HG02840 (cell line): ENCODE results near the gene TRAPPC10.
"Not testable (repeated sequence)": the region's sequence is repeated elsewhere in the genome, so short reads cannot be mapped to it uniquely, and the experiment has no call there.

Experiments
- ATAC-seq: cut with Tn5 transposase; IDR thresholded peaks from one replicate; pipeline ENCODE4 v1.9.1; 2021; ENCODE audit warnings: mild to moderate bottlenecking, moderate library complexity, moderate number of reproducible peaks; ENCODE audit not compliant: unreplicated experiment, low FRiP score

Gene TRAPPC10

GRCh38 chr21:44134732-44135131, 122.6 kb downstream of the TRAPPC10 start:
- not testable (repeated sequence) for ATAC-seq

DNA sequence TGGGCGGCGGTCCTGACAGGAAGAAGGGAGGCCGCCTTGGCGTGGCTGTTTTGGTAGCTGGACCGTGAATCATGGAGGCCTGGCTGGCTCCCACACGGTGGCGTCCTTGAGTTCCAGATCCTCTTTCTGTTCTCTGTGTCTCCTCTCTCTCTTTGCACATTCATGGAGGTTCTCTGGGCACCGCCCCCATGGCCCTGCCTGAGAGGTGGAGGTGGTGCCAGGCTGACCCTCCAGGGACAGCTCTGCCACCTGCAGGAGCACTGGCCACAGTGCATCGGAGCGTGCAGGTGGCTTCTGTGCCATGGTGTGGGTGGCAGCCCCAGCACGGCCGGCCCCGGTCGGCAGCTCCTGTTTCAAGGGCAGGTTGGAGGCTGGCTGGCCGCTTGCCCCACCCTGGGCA, 125.9 kb downstream of the TRAPPC10 start:
- ATAC-seq: not testable (repeated sequence)

DNA sequence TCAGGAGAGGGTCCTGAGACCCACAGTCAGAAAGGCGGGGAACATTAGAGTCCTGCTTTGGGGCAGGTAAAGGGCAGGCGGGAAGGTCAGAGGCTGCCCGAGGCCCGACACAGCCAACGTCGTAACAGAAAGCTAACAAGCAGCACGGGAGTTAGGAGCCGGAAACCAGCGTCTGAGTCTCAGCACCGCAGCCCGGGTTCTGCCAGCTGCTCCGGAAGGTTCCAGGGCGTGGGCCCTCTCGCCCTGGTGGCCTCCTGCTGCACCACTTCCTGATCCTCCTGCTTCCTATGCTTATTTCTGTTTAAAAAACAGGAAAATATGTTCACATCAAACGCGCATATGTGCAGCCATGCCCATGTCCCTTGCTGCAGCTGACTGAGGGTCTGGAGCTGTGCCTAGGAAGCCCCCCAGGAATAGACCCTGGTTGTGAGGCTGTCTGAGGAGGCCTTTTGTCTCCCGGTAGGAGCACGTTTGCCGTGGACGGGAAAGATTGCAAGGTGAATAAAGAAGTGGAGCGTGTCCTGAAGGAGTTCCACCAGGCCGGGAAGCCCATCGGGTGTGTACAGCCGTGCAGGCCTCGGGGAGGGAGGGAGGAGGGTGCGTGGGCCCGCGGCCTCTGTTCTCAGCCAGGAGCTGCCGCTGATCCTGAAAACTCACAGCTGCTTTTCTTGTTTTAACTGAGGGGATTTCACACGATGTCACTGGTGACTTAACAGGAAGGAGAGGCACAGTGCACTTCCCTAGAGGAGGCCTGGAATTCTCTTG, 127.9 kb downstream of the TRAPPC10 start:
- ATAC-seq: not testable (repeated sequence)

DNA sequence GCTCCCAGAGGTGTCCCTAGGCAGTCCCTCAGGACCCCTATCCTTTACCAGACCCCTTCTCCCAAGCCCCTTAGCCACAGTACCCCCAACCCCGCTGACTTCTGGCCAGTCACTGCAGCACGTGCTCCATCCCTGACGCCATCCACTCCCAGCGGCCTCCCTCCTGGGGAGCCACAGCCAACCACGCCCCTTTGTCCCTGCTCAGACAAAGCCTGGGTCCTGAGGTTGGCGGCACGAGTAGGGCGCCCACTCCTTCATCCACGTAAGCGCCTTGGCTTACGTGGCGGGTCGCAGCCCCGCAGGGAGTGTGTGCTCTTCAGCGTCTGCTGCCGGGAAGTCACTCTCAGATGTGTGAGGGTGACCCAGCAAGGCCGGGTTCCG, 128.4 kb downstream of the TRAPPC10 start:
- not testable (repeated sequence) for ATAC-seq

DNA sequence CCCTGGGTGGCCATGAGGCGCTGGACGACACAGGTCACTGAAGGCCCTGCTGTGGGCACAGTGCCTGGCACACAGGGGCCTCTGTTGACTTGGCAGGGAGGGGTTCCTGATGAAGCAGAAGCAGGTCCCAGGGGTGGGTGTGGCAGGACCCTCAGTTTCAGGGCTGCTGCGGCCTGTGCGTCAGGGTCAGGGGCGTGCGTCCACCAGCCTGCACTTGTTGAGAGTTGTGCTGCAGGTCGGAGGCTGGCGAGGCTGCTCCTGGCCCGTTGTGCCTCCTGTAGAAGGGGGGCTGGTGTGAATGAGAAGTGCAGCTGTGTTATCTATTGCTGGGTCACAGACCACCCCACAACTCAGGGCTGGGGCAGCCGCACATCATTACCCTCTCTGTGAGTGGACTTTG, 130.4 kb downstream of the TRAPPC10 start:
- not testable (repeated sequence) for ATAC-seq

GRCh38 chr21:44143380-44143779, 131.3 kb downstream of the TRAPPC10 start:
- not testable (repeated sequence) for ATAC-seq

DNA sequence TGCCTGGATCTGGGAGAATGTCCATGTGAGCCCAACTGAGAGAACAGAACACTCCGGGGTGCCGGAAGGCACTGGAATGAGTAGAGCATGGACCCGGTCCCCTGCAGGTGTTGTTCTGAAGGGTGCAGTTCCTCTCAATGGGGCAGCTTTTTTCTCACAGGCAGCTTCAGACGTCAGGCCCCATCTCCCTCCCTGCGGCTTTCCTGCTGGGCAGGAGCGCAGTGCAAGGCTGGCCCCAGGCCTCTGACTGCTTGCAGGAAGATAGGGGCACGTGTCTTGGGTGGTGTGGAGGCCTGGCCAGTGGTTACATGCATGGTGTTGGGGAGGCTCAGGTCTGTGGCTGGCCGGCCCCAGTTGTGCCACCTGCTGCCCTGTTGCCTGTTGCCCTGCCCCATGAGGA, 131.9 kb downstream of the TRAPPC10 start:
- not testable (repeated sequence) for ATAC-seq

GRCh38 chr21:44144784-44145602, 132.9 kb downstream of the TRAPPC10 start:
- not testable (repeated sequence) for ATAC-seq

GRCh38 chr21:44145616-44146015, 133.5 kb downstream of the TRAPPC10 start:
- ATAC-seq: not testable (repeated sequence)

- not testable (repeated sequence) for ATAC-seq
These were observed 135.0 kb downstream of the TRAPPC10 start for GRCh38 chr21:44147108-44147507.

GRCh38 chr21:44150255-44150654, 138.1 kb downstream of the TRAPPC10 start:
- not testable (repeated sequence) for ATAC-seq

- not testable (repeated sequence) for ATAC-seq
These were observed 141.2 kb downstream of the TRAPPC10 start for GRCh38 chr21:44153214-44153888.

DNA sequence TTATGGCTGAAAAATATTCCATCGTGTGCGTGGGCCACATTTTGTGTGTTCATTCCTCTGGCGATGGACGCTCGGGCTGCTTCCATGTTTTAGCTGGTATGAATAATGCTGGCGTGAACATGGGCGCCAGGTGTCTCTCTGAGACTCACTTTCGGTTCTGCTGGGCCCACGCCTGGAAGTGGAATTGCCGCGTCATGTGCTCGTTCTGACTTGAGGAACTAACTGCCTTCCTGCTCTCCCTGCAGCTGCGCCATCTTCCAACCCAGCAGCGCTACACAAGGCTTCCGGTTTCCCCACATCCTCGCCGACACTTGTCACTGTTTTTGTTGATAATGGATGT, 141.8 kb downstream of the TRAPPC10 start:
- ATAC-seq: not testable (repeated sequence)

DNA sequence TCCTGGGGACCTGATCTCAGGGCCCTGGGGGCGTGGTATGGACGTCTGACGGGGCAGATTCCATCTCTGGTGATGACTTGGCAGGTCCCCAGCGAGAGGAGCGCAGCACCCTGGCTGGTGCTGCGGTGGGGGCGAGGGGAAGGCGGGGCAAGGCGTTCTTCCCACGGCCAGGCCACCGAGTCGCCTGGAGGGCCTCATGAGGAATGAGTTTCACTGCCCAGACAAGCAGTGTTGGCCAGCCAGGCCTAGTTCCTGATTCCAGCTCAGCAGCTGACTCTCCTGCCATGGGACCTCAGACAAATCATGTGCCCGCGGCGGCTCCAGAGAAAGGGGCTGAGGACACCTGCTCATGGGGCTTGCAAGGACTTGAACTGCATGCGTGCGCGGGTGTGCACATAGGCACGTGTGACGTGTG, 142.7 kb downstream of the TRAPPC10 start:
- ATAC-seq: peak; percentile 25

DNA sequence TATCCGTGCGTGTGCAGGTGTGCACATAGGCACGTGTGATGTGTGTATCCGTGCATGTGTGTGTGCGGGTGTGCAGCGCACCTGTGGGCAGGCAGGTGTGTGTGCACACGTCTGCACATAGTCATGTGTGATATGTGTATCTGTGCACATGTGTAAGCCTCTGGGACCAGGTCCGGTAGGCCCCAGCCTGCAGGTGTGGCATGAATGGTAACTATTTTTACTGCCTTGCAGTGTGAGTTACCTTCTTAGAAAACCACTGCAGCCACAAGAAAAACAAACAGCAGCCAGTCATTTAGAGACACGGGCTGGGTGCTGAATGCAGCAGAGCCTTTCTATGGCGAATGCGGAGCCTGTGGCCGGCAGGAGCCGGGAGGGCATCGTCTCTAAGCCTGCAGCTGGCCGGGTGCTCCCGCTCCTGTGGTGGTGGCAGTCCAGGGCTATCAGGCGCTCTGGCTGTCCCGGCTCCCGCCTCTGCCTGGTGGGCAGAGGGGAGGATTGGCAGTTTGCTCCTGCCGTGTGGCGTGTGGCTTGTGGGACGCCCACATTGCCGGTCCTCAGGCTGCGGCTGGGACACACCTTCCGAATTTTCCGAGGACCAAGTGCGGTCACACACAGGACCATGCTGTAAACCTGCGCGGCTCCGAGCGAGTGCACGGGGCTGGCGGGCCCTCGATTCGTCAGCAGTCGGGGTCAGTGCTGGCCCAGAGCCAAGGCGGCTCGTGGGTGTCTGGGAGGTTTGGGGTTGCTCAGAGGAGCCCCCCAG, 143.3 kb downstream of the TRAPPC10 start:
- peak; percentile 45 for ATAC-seq

DNA sequence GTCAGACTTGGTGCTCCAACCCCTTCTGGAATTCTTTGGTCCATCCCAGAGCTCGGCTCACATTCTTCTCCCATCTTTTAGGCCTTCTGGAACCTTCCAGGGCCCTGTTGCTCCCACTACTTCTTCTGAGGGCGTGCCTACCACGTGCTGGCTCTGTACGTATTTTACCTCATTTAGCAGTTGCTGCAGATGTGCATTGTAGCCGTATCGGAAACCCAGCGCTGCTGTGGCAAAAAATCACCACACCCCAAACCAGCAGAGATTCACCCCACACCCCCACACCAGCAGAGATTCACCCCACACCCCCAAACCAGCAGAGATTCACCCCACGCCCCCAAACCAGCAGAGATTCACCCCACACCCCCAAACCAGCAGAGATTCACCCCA, 143.9 kb downstream of the TRAPPC10 start:
- ATAC-seq: not testable (repeated sequence)
